K562 (cell line): ENCODE results near the gene C1orf167. TPM values are rescaled to one million over a fixed set of nuclear protein-coding genes. Genes with fewer than 3 reads are reported as not detected.

Source experiments
- ATAC-seq: fragments of 200-7000 bp; cut with Tn5 transposase; 3 replicates; pipeline ENCODE4 v1.9.1; 2020; ENCODE audit warnings: moderate library complexity
- BruUV-seq: library from RNA; stranded (reverse); fragments of 400-500 nt; replicated peaks from 2 replicates; lab custom pipeline; 2021; lab: Mats Ljungman, UMichigan
- CTCF ChIA-PET: fragments of 300-600 bp; formaldehyde crosslinking; extraction: SDS; loops from one replicate; lab custom pipeline; 2021; ENCODE audit warnings: low intra/inter-chr PET ratio; lab: Yijun Ruan, JAX
- POLR2A ChIA-PET: fragments of 300-600, 350-650 bp; sonication (Branson Sonifier 250); formaldehyde crosslinking; extraction: SDS; loops from one replicate; lab custom pipeline; 2021; ENCODE audit warnings: antibody characterized with exemption, inconsistent platforms; lab: Yijun Ruan, JAX
- DNase-seq, 4 experiments: peaks; one replicate each; pipeline versions ENCODE4 v3.0.0 to v3.0.0-alpha.2; 2011 to 2018; ENCODE audit warnings: low spot score in 3 of 4, mixed read lengths in 3 of 4; ENCODE audit errors: extremely low read depth in 1 of 4
- FAIRE-seq: peaks from 2 replicates; lab custom pipeline; 2011; peaks lifted over from hg19 to GRCh38; lab: Jason Lieb, UNC
- H2AFZ ChIP-seq: 2 replicates; pipeline ENCODE4 v1.6.0; 2011; ENCODE audit warnings: low read depth, low read length, control low read depth, inconsistent platforms
- H3K27ac ChIP-seq: fragments of 200-600 bp; 3 replicates; pipeline ENCODE4 v1.8.0; 2011; ENCODE audit warnings: low read depth, mild to moderate bottlenecking, control low read depth, inconsistent platforms, low read length, moderate library complexity, mixed read lengths; ENCODE audit errors: extremely low read depth
- H3K27me3 ChIP-seq, 2 experiments: fragments of 300-600 bp in 1 of 2; 2 replicates in 1 of 2; 3 replicates in 1 of 2; pipeline versions ENCODE4 v1.6.0 to v1.8.0; 2011; ENCODE audit warnings: inconsistent platforms in 2 of 2, low read length in 2 of 2, mild to moderate bottlenecking in 1 of 2, mixed read lengths in 1 of 2, moderate library complexity in 1 of 2; ENCODE audit not compliant: control insufficient read depth in 2 of 2, insufficient read depth in 2 of 2
- H3K36me3 ChIP-seq: fragments of 300-600 bp; 3 replicates; pipeline ENCODE4 v1.8.0; 2011; ENCODE audit warnings: mild to moderate bottlenecking, low read length, inconsistent platforms; ENCODE audit not compliant: control insufficient read depth, insufficient read depth
- H3K4me1 ChIP-seq, 2 experiments: fragments of 200-600 bp in 1 of 2; replicated peaks in 1 of 2; 2 replicates in 1 of 2; 3 replicates in 1 of 2; pipeline versions ENCODE4 v1.5.1 to v1.8.0; 2011; ENCODE audit warnings: inconsistent platforms in 2 of 2, low read length in 2 of 2, mild to moderate bottlenecking in 1 of 2, mixed read lengths in 1 of 2, moderate library complexity in 1 of 2; ENCODE audit not compliant: control insufficient read depth in 2 of 2, insufficient read depth in 2 of 2
- H3K4me2 ChIP-seq: 2 replicates; pipeline ENCODE4 v1.6.1; 2011; ENCODE audit warnings: low read length, control low read depth, inconsistent platforms, mixed read lengths; ENCODE audit not compliant: insufficient read depth
- H3K4me3 ChIP-seq: fragments of 200-600 bp; sonication (generic), shearing (Covaris generic); 2 replicates; pipeline ENCODE4 v1.5.1; 2016; ENCODE audit warnings: control low read depth, inconsistent platforms
- H3K79me2 ChIP-seq: fragments of 200-600 bp; 3 replicates; pipeline ENCODE4 v1.8.0; 2011; ENCODE audit warnings: low read length, inconsistent platforms; ENCODE audit not compliant: control insufficient read depth, insufficient read depth
- H3K9ac ChIP-seq, 2 experiments: 2 replicates each; pipeline versions ENCODE4 v1.6.0 to v1.6.1; 2011; ENCODE audit warnings: low read depth in 2 of 2, low read length in 2 of 2, control low read depth in 1 of 2, inconsistent platforms in 1 of 2, mild to moderate bottlenecking in 1 of 2, mixed read lengths in 1 of 2; ENCODE audit not compliant: insufficient read depth in 1 of 2
- H3K9me1 ChIP-seq: one replicate; pipeline ENCODE4 v1.6.0; 2011; ENCODE audit warnings: inconsistent platforms, mild to moderate bottlenecking, low read length, moderate library complexity; ENCODE audit not compliant: control insufficient read depth, insufficient read depth
- H3K9me3 ChIP-seq: replicated peaks from 2 replicates; pipeline ENCODE4 v1.5.1; 2011; ENCODE audit warnings: low read depth, low read length, inconsistent platforms; ENCODE audit not compliant: control insufficient read depth, insufficient read depth
- H4K20me1 ChIP-seq: replicated peaks from 2 replicates; pipeline ENCODE4 v1.6.1; 2011; ENCODE audit warnings: low read length, inconsistent platforms, mixed read lengths; ENCODE audit not compliant: control insufficient read depth, insufficient read depth
- FIP1L1 ChIP-seq: fragments of 200-400 bp; formaldehyde crosslinking; IDR thresholded peaks from 2 replicates; pipeline ENCODE4 v1.6.1; 2018; ENCODE audit warnings: mild to moderate bottlenecking, low read depth, low read length; ENCODE audit not compliant: poor library complexity, severe bottlenecking
- FOXA3 ChIP-seq, 2 experiments: fragments of 450-650 bp in 1 of 2; sonication (generic) in 1 of 2; formaldehyde crosslinking; IDR thresholded peaks in 1 of 2; conservative IDR thresholded peaks in 1 of 2; 2 replicates each; pipeline versions ENCODE4 v1.4.0 to v1.8.0; 2020 to 2022; ENCODE audit warnings: mild to moderate bottlenecking in 2 of 2, missing genetic modification reagents in 1 of 2
- NR1H2 ChIP-seq: sonication (generic); formaldehyde crosslinking; IDR thresholded peaks from 2 replicates; pipeline ENCODE4 v1.4.0; 2020; ENCODE audit warnings: mild to moderate bottlenecking, missing genetic modification reagents
- POLR2AphosphoS2 ChIP-seq: IDR thresholded peaks from 2 replicates; pipeline ENCODE4 v1.6.1; 2012; ENCODE audit warnings: low read length, improper control_type of control experiment
- ZBED1 ChIP-seq: IDR thresholded peaks from 2 replicates; pipeline ENCODE4 v1.6.1; 2014
- ZBTB7A ChIP-seq: IDR thresholded peaks from 2 replicates; pipeline ENCODE4 v1.6.1; 2011; ENCODE audit warnings: low read depth, mild to moderate bottlenecking, low read length, moderate library complexity, borderline replicate concordance; ENCODE audit not compliant: control insufficient read depth
- ZNF12 ChIP-seq: sonication (generic); formaldehyde crosslinking; IDR thresholded peaks from 2 replicates; pipeline ENCODE4 v1.4.0; 2020; ENCODE audit warnings: mild to moderate bottlenecking, missing genetic modification reagents
- ZNF511 ChIP-seq: sonication (generic); formaldehyde crosslinking; IDR thresholded peaks from 2 replicates; pipeline ENCODE4 v1.8.0; 2022; ENCODE audit warnings: mild to moderate bottlenecking, missing genetic modification reagents
- ZNF586 ChIP-seq: fragments of 450-650 bp; formaldehyde crosslinking; conservative IDR thresholded peaks from 2 replicates; pipeline ENCODE4 v1.4.0; 2020; ENCODE audit warnings: mild to moderate bottlenecking, moderate library complexity
- WGBS: fragments of 100-300 bp; shearing (Covaris generic); methylation state at CpG from one replicate; pipeline ENCODE4 v1.1.6; 2016; ENCODE audit warnings: low coverage, mixed read lengths; ENCODE audit not compliant: insufficient coverage; ENCODE audit errors: missing lambda C conversion rate; 5-methylcytosine and 5-hydroxymethylcytosine counted together
- in situ Hi-C: fragments of 300-500 bp; cut with MboI; formaldehyde crosslinking; loops from 4 replicates; pipeline ENCODE4 v1.15.0; 2018; ENCODE audit warnings: inconsistent platforms, mixed read lengths
- intact Hi-C: fragments of 100-400 bp; cut with micrococcal nuclease; formaldehyde crosslinking; loops from 2 replicates; pipeline ENCODE4 v1.14.2; 2022
- polyA plus RNA-seq, 8 experiments: library from polyadenylated mRNA; depleted of rRNA in 4 of 8; stranded (reverse) in 5 of 8; unstranded in 3 of 8; fragments of >200 nt; fragmentation: Nextera tagmentation in 2 of 8; fragmentation: Illumina TruSeq in 1 of 8; extraction: Ambion mirVana in 2 of 8; extraction: Trizol in 1 of 8; gene quantifications; 2 replicates each; pipeline versions ENCODE4 v1.2.1 to v1.2.3, GENCODE V29; 2011 to 2014; ENCODE audit warnings: inconsistent platforms in 1 of 8, missing spikeins in 1 of 8
- total RNA-seq, 7 experiments: library from RNA; depleted of rRNA in 6 of 7; stranded (reverse); fragments of >200 nt in 6 of 7; fragmentation: Illumina TruSeq in 2 of 7; extraction: Trizol in 2 of 7; gene quantifications; 2 replicates each; pipeline versions ENCODE4 v1.2.1 to v1.2.3, GENCODE V29; 2011 to 2021; ENCODE audit warnings: low replicate concordance in 1 of 7
- TF ChIP-seq, protein P1 (sequence below): sonication (generic); formaldehyde crosslinking; IDR thresholded peaks from 2 replicates; pipeline ENCODE4 v1.8.1; 2022; ENCODE audit warnings: missing genetic modification reagents

Gene C1orf167
- total and polyA plus RNA-seq, 9 of the 15 experiments (the other 6 are each of a cell fraction or from before 2014, with no cell fraction given), result 0.22 to 0.86 (median 0.31) TPM; not detected in 2

GRCh38 chr1:11800391-11800755 is 38.4 kb downstream of the C1orf167 start:
- H3K27ac ChIP-seq, result peak overlapping the region; percentile 100
- H3K79me2 ChIP-seq, result peaks cover 81% of the 10 kb centered on the region
- H3K4me1 ChIP-seq, result peaks cover 70 to 72% of the 10 kb centered on the region in 2 experiments
- peak overlapping the region; percentile 81; the same call in 1 of the 2 replicates for H3K4me3 ChIP-seq
- no peaks in the 10 kb centered on the region for H3K9me3 ChIP-seq
- WGBS, result 81% methylated on average over 8 of the region's 8 CpGs
- POLR2A ChIA-PET, result interaction anchor here (4.9 to 10.5 kb wide), 2 partner anchors 10 to 109 kb away, joined by 75 to 107 read pairs; no protein-coding TSS in a partner anchor
- peak overlapping the region; percentile 92 for H3K4me2 ChIP-seq
- H2AFZ ChIP-seq, result no peak overlapping the region
- 0 out of 4 replicates have a peak, but pooled peaks of 1 of the 2 experiments have one; percentile 6 for TF ChIP-seq FOXA3 (CRISPR knock-in tag; conservative IDR thresholded peaks at IDR 0.05 in 1 of 2, IDR thresholded peaks at IDR 0.05 in 1 of 2)
- TF ChIP-seq POLR2AphosphoS2, result peak; percentile 67; the same call in 1 of the 2 replicates
- TF ChIP-seq, protein P1, sequence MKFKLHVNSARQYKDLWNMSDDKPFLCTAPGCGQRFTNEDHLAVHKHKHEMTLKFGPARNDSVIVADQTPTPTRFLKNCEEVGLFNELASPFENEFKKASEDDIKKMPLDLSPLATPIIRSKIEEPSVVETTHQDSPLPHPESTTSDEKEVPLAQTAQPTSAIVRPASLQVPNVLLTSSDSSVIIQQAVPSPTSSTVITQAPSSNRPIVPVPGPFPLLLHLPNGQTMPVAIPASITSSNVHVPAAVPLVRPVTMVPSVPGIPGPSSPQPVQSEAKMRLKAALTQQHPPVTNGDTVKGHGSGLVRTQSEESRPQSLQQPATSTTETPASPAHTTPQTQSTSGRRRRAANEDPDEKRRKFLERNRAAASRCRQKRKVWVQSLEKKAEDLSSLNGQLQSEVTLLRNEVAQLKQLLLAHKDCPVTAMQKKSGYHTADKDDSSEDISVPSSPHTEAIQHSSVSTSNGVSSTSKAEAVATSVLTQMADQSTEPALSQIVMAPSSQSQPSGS (CRISPR knock-in tag), result no peak
- peak; percentile 31; the same call in 1 of the 2 replicates for TF ChIP-seq ZBTB7A
- TF ChIP-seq FIP1L1, result no peak
- 0 out of 2 replicates have a peak, but pooled peaks have one; percentile 5 for TF ChIP-seq ZBED1
- 0 out of 2 replicates have a peak, but pooled peaks have one; percentile 24 for TF ChIP-seq NR1H2 (CRISPR knock-in tag)
- peak; percentile 30; the same call in 1 of the 2 replicates for TF ChIP-seq ZNF12
- TF ChIP-seq ZNF586 (CRISPR knock-in tag), result no peak
- TF ChIP-seq ZNF511, result 0 out of 2 replicates have a peak, but pooled peaks have one; percentile 10
- TF ChIP-seq, all 486 proteins: peak for 7
- ATAC-seq (no peak), DNase-seq (no peak), FAIRE-seq (no peak)
- no peaks in the 10 kb centered on the region for H3K27me3 ChIP-seq
- in situ Hi-C loops, result no loop called here
- CTCF ChIA-PET, result no interaction called here
- no TSS peak for BruUV-seq
- peaks cover 54% of the 10 kb centered on the region for H3K36me3 ChIP-seq
- intact Hi-C loops, result loop anchor here (5.0 kb wide), 1 partner anchor 182 kb away; the partner anchor contains the start of gene MFN2
- H3K9ac ChIP-seq, result peak overlapping the region; percentile 71 to 89
- 0 out of 2 replicates have a peak, but pooled peaks cover 5% of the 10 kb centered on the region for H4K20me1 ChIP-seq
- no peaks in the 10 kb centered on the region for H3K9me1 ChIP-seq
